ENCODE data around the gene WDR18.
A peak's percentile ranks its signal among the peaks of the same experiment; 100 is the strongest.

The WDR18 gene

GRCh38 chr19:982567-983170, 1.5 kb upstream of the WDR18 start:
- H3K9ac ChIP-seq (ENCODE audit: low read depth, low read length, poor library complexity, severe bottlenecking) = peak overlapping the region; percentile 20
- H3K79me2 ChIP-seq (ENCODE audit: insufficient read depth, low read length) = peaks cover 20% of the 10 kb centered on the region
- peak overlapping the region; percentile 79 for H3K4me2 ChIP-seq (ENCODE audit: low read depth, low read length, poor library complexity, severe bottlenecking)
- no peaks in the 10 kb centered on the region for H3F3A ChIP-seq (ENCODE audit: low read depth)
- no peaks in the 10 kb centered on the region for H3K36me3 ChIP-seq (ENCODE audit: insufficient read depth, low read length)
- no peaks in the 10 kb centered on the region for H4K20me1 ChIP-seq (ENCODE audit: insufficient read depth, low read length, poor library complexity, severe bottlenecking)
- H2AFZ ChIP-seq (ENCODE audit: low read length) = peak overlapping the region; percentile 72; the same call in 1 of the 2 replicates
- H3K4me3 ChIP-seq (ENCODE audit: low read length, poor library complexity, severe bottlenecking) = peak overlapping the region; percentile 66
- no peaks in the 10 kb centered on the region for H3K27me3 ChIP-seq (ENCODE audit: insufficient read depth, low read length, poor library complexity, severe bottlenecking)
- no peaks in the 10 kb centered on the region for H3K9me3 ChIP-seq (ENCODE audit: insufficient read depth, low read depth, low read length)
- TF ChIP-seq EZH2phosphoT487 (IDR thresholded peaks at IDR 0.05; ENCODE audit: borderline replicate concordance) = no peak
- peak; percentile 73 for TF ChIP-seq CTCF (conservative IDR thresholded peaks at IDR 0.05; ENCODE audit: low read length)
- no peaks in the 10 kb centered on the region for H3K9me2 ChIP-seq (replicated peaks; ENCODE audit: low read depth, low read length)
- peaks cover 22% of the 10 kb centered on the region for H3K4me1 ChIP-seq (ENCODE audit: insufficient read depth, low read length, poor library complexity, severe bottlenecking)

GRCh38 chr19:986083-986482, 1.9 kb downstream of the WDR18 start:
- no peaks in the 10 kb centered on the region for H3K9me3 ChIP-seq (ENCODE audit: insufficient read depth, low read depth, low read length)
- H3K27me3 ChIP-seq (ENCODE audit: insufficient read depth, low read length, poor library complexity, severe bottlenecking) = no peaks in the 10 kb centered on the region
- H3K79me2 ChIP-seq (ENCODE audit: insufficient read depth, low read length) = peaks cover 20% of the 10 kb centered on the region
- H3K4me2 ChIP-seq (ENCODE audit: low read depth, low read length, poor library complexity, severe bottlenecking) = peak overlapping the region; percentile 79
- TF ChIP-seq CTCF (conservative IDR thresholded peaks at IDR 0.05; ENCODE audit: low read length) (no peak), EZH2phosphoT487 (IDR thresholded peaks at IDR 0.05; ENCODE audit: borderline replicate concordance) (no peak)
- H3K4me1 ChIP-seq (ENCODE audit: insufficient read depth, low read length, poor library complexity, severe bottlenecking) = peaks cover 22% of the 10 kb centered on the region
- H3F3A ChIP-seq (ENCODE audit: low read depth) = no peaks in the 10 kb centered on the region
- H3K9me2 ChIP-seq (replicated peaks; ENCODE audit: low read depth, low read length) = no peaks in the 10 kb centered on the region
- H2AFZ ChIP-seq (ENCODE audit: low read length) = no peak overlapping the region
- H3K4me3 ChIP-seq (ENCODE audit: low read length, poor library complexity, severe bottlenecking) = peak overlapping the region; percentile 82
- no peaks in the 10 kb centered on the region; the same call in 1 of the 2 replicates for H3K36me3 ChIP-seq (ENCODE audit: insufficient read depth, low read length)
- no peak overlapping the region for H3K9ac ChIP-seq (ENCODE audit: low read depth, low read length, poor library complexity, severe bottlenecking)
- H4K20me1 ChIP-seq (ENCODE audit: insufficient read depth, low read length, poor library complexity, severe bottlenecking) = no peaks in the 10 kb centered on the region

- Histone ChIP-seq H3K9me2 (replicated peaks; ENCODE audit: low read depth, low read length) (no peaks in the 10 kb centered on the region), H3F3A (ENCODE audit: low read depth) (no peaks in the 10 kb centered on the region; the same call in 1 of the 2 replicates), H3K4me1 (ENCODE audit: insufficient read depth, low read length, poor library complexity, severe bottlenecking) (peaks cover 19% of the 10 kb centered on the region), H3K79me2 (ENCODE audit: insufficient read depth, low read length) (peaks cover 20% of the 10 kb centered on the region), H3K4me2 (ENCODE audit: low read depth, low read length, poor library complexity, severe bottlenecking) (no peak overlapping the region), H4K20me1 (ENCODE audit: insufficient read depth, low read length, poor library complexity, severe bottlenecking) (no peaks in the 10 kb centered on the region), H3K36me3 (ENCODE audit: insufficient read depth, low read length) (no peaks in the 10 kb centered on the region; the same call in 1 of the 2 replicates), H2AFZ (ENCODE audit: low read length) (no peak overlapping the region), H3K9me3 (ENCODE audit: insufficient read depth, low read depth, low read length) (no peaks in the 10 kb centered on the region), H3K27me3 (ENCODE audit: insufficient read depth, low read length, poor library complexity, severe bottlenecking) (no peaks in the 10 kb centered on the region), H3K9ac (ENCODE audit: low read depth, low read length, poor library complexity, severe bottlenecking) (no peak overlapping the region), H3K4me3 (ENCODE audit: low read length, poor library complexity, severe bottlenecking) (no peak overlapping the region)
- TF ChIP-seq CTCF (conservative IDR thresholded peaks at IDR 0.05; ENCODE audit: low read length) (no peak), EZH2phosphoT487 (IDR thresholded peaks at IDR 0.05; ENCODE audit: borderline replicate concordance) (no peak)
Observed at GRCh38 chr19:988081-988480, 3.9 kb downstream of the WDR18 start.

All from Loucy (cell line).